ENCODE results near the gene SIN3A. TPM values are rescaled to one million over a fixed set of nuclear protein-coding genes. Genes with fewer than 3 reads are reported as not detected.
A peak's percentile ranks its signal among the peaks of the same experiment; 100 is the strongest.
"Not testable (repeated sequence)": the region's sequence is repeated elsewhere in the genome, so short reads cannot be mapped to it uniquely, and the experiment has no call there.

The SIN3A gene
- total RNA-seq, 1 donor from 2014 or later, result 28.3 TPM

GRCh38 chr15:75452364-75452864 is 924 bp upstream of the SIN3A start:
- peak; percentile 28 for ATAC-seq
- intact Hi-C loops (cut with micrococcal nuclease), result no loop called here
- DNase-seq, result peak; percentile 92

GRCh38 chr15:75451202-75451673 is 252 bp downstream of the SIN3A start:
- DNase-seq (no peak), ATAC-seq (no peak)
- intact Hi-C loops (cut with micrococcal nuclease), result no loop called here

- ATAC-seq, result peak; percentile 53
- intact Hi-C loops (cut with micrococcal nuclease), result no loop called here
- peak; percentile 97 for DNase-seq
Measured at GRCh38 chr15:75450307-75451201, 936 bp downstream of the SIN3A start.

- intact Hi-C loops (cut with micrococcal nuclease), result no loop called here
- ATAC-seq (no peak), DNase-seq (no peak)
Measured at GRCh38 chr15:75449585-75450306, 1.7 kb downstream of the SIN3A start.

GRCh38 chr15:75448171-75448570 is 3.3 kb downstream of the SIN3A start:
- intact Hi-C loops (cut with micrococcal nuclease); ATAC-seq; DNase-seq: not testable (repeated sequence)

- ATAC-seq (no peak), DNase-seq (no peak)
- intact Hi-C loops (cut with micrococcal nuclease), result no loop called here
Measured at GRCh38 chr15:75446151-75446550, 5.3 kb downstream of the SIN3A start.

GRCh38 chr15:75445324-75445723 is 6.2 kb downstream of the SIN3A start:
- DNase-seq; intact Hi-C loops (cut with micrococcal nuclease); ATAC-seq: not testable (repeated sequence)

- DNase-seq; intact Hi-C loops (cut with micrococcal nuclease); ATAC-seq: not testable (repeated sequence)
Measured at GRCh38 chr15:75443972-75444453, 7.5 kb downstream of the SIN3A start.

GRCh38 chr15:75437721-75438120 is 13.8 kb downstream of the SIN3A start:
- ATAC-seq, result no peak
- intact Hi-C loops (cut with micrococcal nuclease), result no loop called here
- DNase-seq, result no peak

GRCh38 chr15:75436881-75437280 is 14.6 kb downstream of the SIN3A start:
- DNase-seq (no peak), ATAC-seq (peak; percentile 21)
- intact Hi-C loops (cut with micrococcal nuclease), result no loop called here

- DNase-seq (no peak), ATAC-seq (no peak)
- intact Hi-C loops (cut with micrococcal nuclease), result no loop called here
Measured at GRCh38 chr15:75431682-75432081, 19.8 kb downstream of the SIN3A start.

- DNase-seq (no peak), ATAC-seq (no peak)
- intact Hi-C loops (cut with micrococcal nuclease), result no loop called here
Measured at GRCh38 chr15:75431270-75431669, 20.2 kb downstream of the SIN3A start.

- DNase-seq (no peak), ATAC-seq (no peak)
- intact Hi-C loops (cut with micrococcal nuclease), result no loop called here
Measured at GRCh38 chr15:75430259-75430658, 21.2 kb downstream of the SIN3A start.

GRCh38 chr15:75428152-75428551 is 23.3 kb downstream of the SIN3A start:
- intact Hi-C loops (cut with micrococcal nuclease), result no loop called here
- ATAC-seq (no peak), DNase-seq (no peak)

- no peak for DNase-seq
- intact Hi-C loops (cut with micrococcal nuclease), result no loop called here
- no peak for ATAC-seq
Measured at GRCh38 chr15:75425966-75426500, 25.5 kb downstream of the SIN3A start.

GRCh38 chr15:75422554-75422953 is 28.9 kb downstream of the SIN3A start:
- DNase-seq, result no peak
- ATAC-seq, result no peak
- intact Hi-C loops (cut with micrococcal nuclease), result no loop called here

GRCh38 chr15:75420698-75421097 is 30.8 kb downstream of the SIN3A start:
- ATAC-seq, result no peak
- no peak for DNase-seq

GRCh38 chr15:75416584-75416983 is 34.9 kb downstream of the SIN3A start:
- DNase-seq (no peak), ATAC-seq (no peak)
- intact Hi-C loops (cut with micrococcal nuclease), result no loop called here

More at GRCh38 chr15:75420698-75421097, 30.8 kb downstream of the SIN3A start:
- intact Hi-C loops (cut with micrococcal nuclease), result no loop called here

- no peak for ATAC-seq
- intact Hi-C loops (cut with micrococcal nuclease), result no loop called here
- no peak for DNase-seq
Measured at GRCh38 chr15:75410196-75410595, 41.3 kb downstream of the SIN3A start.

- DNase-seq, result no peak
- ATAC-seq, result no peak
- intact Hi-C loops (cut with micrococcal nuclease), result no loop called here
Measured at GRCh38 chr15:75407083-75407482, 44.4 kb downstream of the SIN3A start.
